K562 (cell line): Measurements from ENCODE around the gene BLM. TPM values are rescaled to one million over a fixed set of nuclear protein-coding genes. Genes with fewer than 3 reads are reported as not detected.

Source experiments
- ATAC-seq: fragments of 200-7000 bp; cut with Tn5 transposase; 3 replicates; pipeline ENCODE4 v1.9.1; 2020; ENCODE audit warnings: moderate library complexity
- BruUV-seq: library from RNA; stranded (reverse); fragments of 400-500 nt; replicated peaks from 2 replicates; lab custom pipeline; 2021; lab: Mats Ljungman, UMichigan
- CTCF ChIA-PET: fragments of 300-600 bp; formaldehyde crosslinking; extraction: SDS; loops from one replicate; lab custom pipeline; 2021; ENCODE audit warnings: low intra/inter-chr PET ratio; lab: Yijun Ruan, JAX
- POLR2A ChIA-PET: fragments of 300-600, 350-650 bp; sonication (Branson Sonifier 250); formaldehyde crosslinking; extraction: SDS; loops from one replicate; lab custom pipeline; 2021; ENCODE audit warnings: antibody characterized with exemption, inconsistent platforms; lab: Yijun Ruan, JAX
- DNase-seq, 4 experiments: peaks; one replicate each; pipeline versions ENCODE4 v3.0.0 to v3.0.0-alpha.2; 2011 to 2018; ENCODE audit warnings: low spot score in 3 of 4, mixed read lengths in 3 of 4; ENCODE audit errors: extremely low read depth in 1 of 4
- FAIRE-seq: peaks from 2 replicates; lab custom pipeline; 2011; peaks lifted over from hg19 to GRCh38; lab: Jason Lieb, UNC
- H2AFZ ChIP-seq: 2 replicates; pipeline ENCODE4 v1.6.0; 2011; ENCODE audit warnings: low read depth, low read length, control low read depth, inconsistent platforms
- H3K27ac ChIP-seq: fragments of 200-600 bp; 3 replicates; pipeline ENCODE4 v1.8.0; 2011; ENCODE audit warnings: low read depth, mild to moderate bottlenecking, control low read depth, inconsistent platforms, low read length, moderate library complexity, mixed read lengths; ENCODE audit errors: extremely low read depth
- H3K27me3 ChIP-seq, 2 experiments: fragments of 300-600 bp in 1 of 2; 2 replicates in 1 of 2; 3 replicates in 1 of 2; pipeline versions ENCODE4 v1.6.0 to v1.8.0; 2011; ENCODE audit warnings: inconsistent platforms in 2 of 2, low read length in 2 of 2, mild to moderate bottlenecking in 1 of 2, mixed read lengths in 1 of 2, moderate library complexity in 1 of 2; ENCODE audit not compliant: control insufficient read depth in 2 of 2, insufficient read depth in 2 of 2
- H3K36me3 ChIP-seq: fragments of 300-600 bp; 3 replicates; pipeline ENCODE4 v1.8.0; 2011; ENCODE audit warnings: mild to moderate bottlenecking, low read length, inconsistent platforms; ENCODE audit not compliant: control insufficient read depth, insufficient read depth
- H3K4me1 ChIP-seq, 2 experiments: fragments of 200-600 bp in 1 of 2; replicated peaks in 1 of 2; 2 replicates in 1 of 2; 3 replicates in 1 of 2; pipeline versions ENCODE4 v1.5.1 to v1.8.0; 2011; ENCODE audit warnings: inconsistent platforms in 2 of 2, low read length in 2 of 2, mild to moderate bottlenecking in 1 of 2, mixed read lengths in 1 of 2, moderate library complexity in 1 of 2; ENCODE audit not compliant: control insufficient read depth in 2 of 2, insufficient read depth in 2 of 2
- H3K4me2 ChIP-seq: 2 replicates; pipeline ENCODE4 v1.6.1; 2011; ENCODE audit warnings: low read length, control low read depth, inconsistent platforms, mixed read lengths; ENCODE audit not compliant: insufficient read depth
- H3K4me3 ChIP-seq: fragments of 200-600 bp; sonication (generic), shearing (Covaris generic); 2 replicates; pipeline ENCODE4 v1.5.1; 2016; ENCODE audit warnings: control low read depth, inconsistent platforms
- H3K79me2 ChIP-seq: fragments of 200-600 bp; 3 replicates; pipeline ENCODE4 v1.8.0; 2011; ENCODE audit warnings: low read length, inconsistent platforms; ENCODE audit not compliant: control insufficient read depth, insufficient read depth
- H3K9ac ChIP-seq, 2 experiments: 2 replicates each; pipeline versions ENCODE4 v1.6.0 to v1.6.1; 2011; ENCODE audit warnings: low read depth in 2 of 2, low read length in 2 of 2, control low read depth in 1 of 2, inconsistent platforms in 1 of 2, mild to moderate bottlenecking in 1 of 2, mixed read lengths in 1 of 2; ENCODE audit not compliant: insufficient read depth in 1 of 2
- H3K9me1 ChIP-seq: one replicate; pipeline ENCODE4 v1.6.0; 2011; ENCODE audit warnings: inconsistent platforms, mild to moderate bottlenecking, low read length, moderate library complexity; ENCODE audit not compliant: control insufficient read depth, insufficient read depth
- H3K9me3 ChIP-seq: replicated peaks from 2 replicates; pipeline ENCODE4 v1.5.1; 2011; ENCODE audit warnings: low read depth, low read length, inconsistent platforms; ENCODE audit not compliant: control insufficient read depth, insufficient read depth
- H4K20me1 ChIP-seq: replicated peaks from 2 replicates; pipeline ENCODE4 v1.6.1; 2011; ENCODE audit warnings: low read length, inconsistent platforms, mixed read lengths; ENCODE audit not compliant: control insufficient read depth, insufficient read depth
- CHD4 ChIP-seq: fragments of 200-600 bp; sonication (generic); IDR thresholded peaks from 3 replicates; pipeline ENCODE4 v1.6.1; 2012; ENCODE audit warnings: low read depth, mild to moderate bottlenecking, mixed read lengths, low read length, inconsistent platforms; ENCODE audit not compliant: insufficient read depth, insufficient replicate concordance, poor library complexity, severe bottlenecking
- E2F6 ChIP-seq, 2 experiments: IDR thresholded peaks; 2 replicates each; pipeline ENCODE4 v1.6.1; 2011; ENCODE audit warnings: borderline replicate concordance in 1 of 2, control low read depth in 1 of 2, low read depth in 1 of 2, low read length in 1 of 2, mild to moderate bottlenecking in 1 of 2, mixed read lengths in 1 of 2, moderate library complexity in 1 of 2; ENCODE audit not compliant: insufficient read depth in 1 of 2, insufficient read length in 1 of 2, poor library complexity in 1 of 2, severe bottlenecking in 1 of 2; ENCODE audit errors: extremely low read depth in 1 of 2
- MEF2A ChIP-seq: IDR thresholded peaks from 2 replicates; pipeline ENCODE4 v1.6.1; 2011; ENCODE audit warnings: low read depth, mild to moderate bottlenecking, low read length, moderate library complexity; ENCODE audit not compliant: control insufficient read depth
- YBX1 ChIP-seq: fragments of 450-650 bp; IDR thresholded peaks from 2 replicates; pipeline ENCODE4 v1.7.1; 2016; ENCODE audit warnings: mild to moderate bottlenecking
- ZNF561 ChIP-seq: fragments of 450-650 bp; formaldehyde crosslinking; conservative IDR thresholded peaks from 2 replicates; pipeline ENCODE4 v1.4.0; 2020; ENCODE audit warnings: mild to moderate bottlenecking, moderate library complexity
- ZNF655 ChIP-seq: fragments of 250-450 bp; sonication (Bioruptor Pico); IDR thresholded peaks from 2 replicates; pipeline ENCODE4 v1.5.0; 2021
- WGBS: fragments of 100-300 bp; shearing (Covaris generic); methylation state at CpG from one replicate; pipeline ENCODE4 v1.1.6; 2016; ENCODE audit warnings: low coverage, mixed read lengths; ENCODE audit not compliant: insufficient coverage; ENCODE audit errors: missing lambda C conversion rate; 5-methylcytosine and 5-hydroxymethylcytosine counted together
- in situ Hi-C: fragments of 300-500 bp; cut with MboI; formaldehyde crosslinking; loops from 4 replicates; pipeline ENCODE4 v1.15.0; 2018; ENCODE audit warnings: inconsistent platforms, mixed read lengths
- intact Hi-C: fragments of 100-400 bp; cut with micrococcal nuclease; formaldehyde crosslinking; loops from 2 replicates; pipeline ENCODE4 v1.14.2; 2022
- polyA plus RNA-seq, 8 experiments: library from polyadenylated mRNA; depleted of rRNA in 4 of 8; stranded (reverse) in 5 of 8; unstranded in 3 of 8; fragments of >200 nt; fragmentation: Nextera tagmentation in 2 of 8; fragmentation: Illumina TruSeq in 1 of 8; extraction: Ambion mirVana in 2 of 8; extraction: Trizol in 1 of 8; gene quantifications; 2 replicates each; pipeline versions ENCODE4 v1.2.1 to v1.2.3, GENCODE V29; 2011 to 2014; ENCODE audit warnings: inconsistent platforms in 1 of 8, missing spikeins in 1 of 8
- total RNA-seq, 7 experiments: library from RNA; depleted of rRNA in 6 of 7; stranded (reverse); fragments of >200 nt in 6 of 7; fragmentation: Illumina TruSeq in 2 of 7; extraction: Trizol in 2 of 7; gene quantifications; 2 replicates each; pipeline versions ENCODE4 v1.2.1 to v1.2.3, GENCODE V29; 2011 to 2021; ENCODE audit warnings: low replicate concordance in 1 of 7

BLM gene
- total and polyA plus RNA-seq, 9 of the 15 experiments (the other 6 are each of a cell fraction or from before 2014, with no cell fraction given) = 21.0 to 56.0 (median 43.9) TPM

- intact Hi-C loops = no loop called here
- H3K27me3 ChIP-seq = no peaks in the 10 kb centered on the region
- ATAC-seq = no peak
- H3K9me1 ChIP-seq = no peaks in the 10 kb centered on the region
- TF ChIP-seq ZNF655 (no peak), MEF2A (no peak), E2F6 (IDR thresholded peaks at IDR 0.05; ENCODE audit: borderline replicate concordance in 1 of 2, extremely low read depth in 1 of 2, insufficient read depth in 1 of 2, insufficient read length in 1 of 2, low read depth in 1 of 2, low read length in 1 of 2, poor library complexity in 1 of 2, severe bottlenecking in 1 of 2) (no peak), YBX1 (no peak), CHD4 (no peak), ZNF561 (CRISPR knock-in tag) (no peak)
- peaks cover 62% of the 10 kb centered on the region for H3K36me3 ChIP-seq
- H3K4me3 ChIP-seq = no peak overlapping the region
- no peaks in the 10 kb centered on the region for H3K9me3 ChIP-seq
- H3K79me2 ChIP-seq = peaks cover 27% of the 10 kb centered on the region
- H3K9ac ChIP-seq = no peak overlapping the region
- 87% methylated on average over 3 of the region's 3 CpGs for WGBS
- FAIRE-seq = no peak
- no peak overlapping the region for H2AFZ ChIP-seq
- no peak overlapping the region for H3K4me2 ChIP-seq
- ChIA-PET POLR2A (interaction anchor here (0.6 to 1.2 kb wide), 3 partner anchors 10 to 455 kb away, joined by 3 to 7 read pairs (median 4); no protein-coding TSS in a partner anchor), CTCF (no interaction called here)
- in situ Hi-C loops = no loop called here
- no TSS peak for BruUV-seq
- no peaks in the 10 kb centered on the region; a peak in 1 of 5 replicates for H3K4me1 ChIP-seq
- H4K20me1 ChIP-seq = no peaks in the 10 kb centered on the region
- H3K27ac ChIP-seq = no peak overlapping the region
- no peak for DNase-seq
Observed at GRCh38 chr15:90749754-90750153, 32.6 kb downstream of the BLM start.
